Naive B cell (primary cell): ENCODE data around the gene TRIM5. TPM values are rescaled to one million over a fixed set of nuclear protein-coding genes. Genes with fewer than 3 reads are reported as not detected.

Experiments used
- ATAC-seq, 2 donors: fragments of 150-1000 bp; cut with Tn5 transposase; 2 replicates each; pipeline ENCODE4 v1.10.0; 2021; ENCODE audit warnings: low read depth in 2 of 2, mild to moderate bottlenecking in 2 of 2, moderate library complexity in 2 of 2
- DNase-seq: peaks from one replicate; pipeline ENCODE4 v3.0.0; 2022
- H3K27ac Mint-ChIP-seq, 6 donors: one replicate each; pipeline ENCODE4 v1.8.0; 2020 to 2022; ENCODE audit warnings: mild to moderate bottlenecking in 6 of 6, mixed read lengths in 6 of 6, moderate library complexity in 5 of 6, inconsistent platforms in 2 of 6
- H3K27me3 Mint-ChIP-seq, 3 donors: one replicate each; pipeline ENCODE4 v1.8.0; 2021 to 2022; ENCODE audit warnings: mixed read lengths in 3 of 3, mild to moderate bottlenecking in 1 of 3
- H3K36me3 Mint-ChIP-seq, 2 donors: one replicate each; pipeline ENCODE4 v1.8.0; 2020 to 2022; ENCODE audit warnings: mixed read lengths in 2 of 2, inconsistent platforms in 1 of 2, mild to moderate bottlenecking in 1 of 2
- H3K4me1 Mint-ChIP-seq, 3 donors: one replicate each; pipeline ENCODE4 v1.8.0; 2020 to 2022; ENCODE audit warnings: mixed read lengths in 3 of 3, inconsistent platforms in 1 of 3, mild to moderate bottlenecking in 1 of 3, moderate library complexity in 1 of 3
- H3K4me3 Mint-ChIP-seq, 8 donors: one replicate each; pipeline ENCODE4 v1.8.0; 2020 to 2022; ENCODE audit warnings: mild to moderate bottlenecking in 8 of 8, mixed read lengths in 8 of 8, moderate library complexity in 8 of 8, inconsistent platforms in 2 of 8
- H3K9me3 Mint-ChIP-seq, 7 donors: one replicate each; pipeline ENCODE4 v1.8.0; 2020 to 2022; ENCODE audit warnings: mixed read lengths in 7 of 7, mild to moderate bottlenecking in 5 of 7, inconsistent platforms in 2 of 7, moderate library complexity in 1 of 7
- polyA plus RNA-seq, 6 donors: library from polyadenylated mRNA; unstranded; fragments of 300-500 nt; fragmentation: Illumina TruSeq; gene quantifications; one replicate each; pipeline ENCODE4 v1.2.3, GENCODE V29; 2021; ENCODE audit warnings: low read depth in 6 of 6

Gene TRIM5
- polyA plus RNA-seq, 6 donors from 2014 or later: 5.0 to 10.2 (median 7.9) TPM

- ATAC-seq: peak; percentile 97 to 99
Measured at GRCh38 chr11:5631969-5632635, 52.8 kb downstream of the TRIM5 start.

GRCh38 chr11:5631417-5631816 is 53.5 kb downstream of the TRIM5 start:
- no peak for DNase-seq
- peak overlapping the region in 6 of 8 donors; percentile 5 to 87 (median 70) for H3K4me3 Mint-ChIP-seq
- H3K36me3 Mint-ChIP-seq: peaks cover 23 to 37% of the 10 kb centered on the region in 2 donors
- peak overlapping the region; percentile 80 to 96 (median 88) for H3K27ac Mint-ChIP-seq
- H3K4me1 Mint-ChIP-seq: peaks cover 52 to 56% (median 55%) of the 10 kb centered on the region in 3 donors
- H3K9me3 Mint-ChIP-seq: peaks cover 0 to 4% (median 0%) of the 10 kb centered on the region in 7 donors
- H3K27me3 Mint-ChIP-seq: no peaks in the 10 kb centered on the region
- no peak for ATAC-seq

More at GRCh38 chr11:5631969-5632635, 52.8 kb downstream of the TRIM5 start:
- H3K4me1 Mint-ChIP-seq: peaks cover 45 to 50% (median 48%) of the 10 kb centered on the region in 3 donors
- H3K27me3 Mint-ChIP-seq: no peaks in the 10 kb centered on the region
- DNase-seq: peak; percentile 65
- peak overlapping the region; percentile 53 to 87 (median 78) for H3K4me3 Mint-ChIP-seq
- H3K9me3 Mint-ChIP-seq: peaks cover 0 to 4% (median 0%) of the 10 kb centered on the region in 7 donors
- peak overlapping the region; percentile 80 to 96 (median 88) for H3K27ac Mint-ChIP-seq
- H3K36me3 Mint-ChIP-seq: peaks cover 25 to 37% of the 10 kb centered on the region in 2 donors

GRCh38 chr11:5626196-5626595 is 58.7 kb downstream of the TRIM5 start:
- ATAC-seq: no peak
- H3K27me3 Mint-ChIP-seq: no peaks in the 10 kb centered on the region
- H3K36me3 Mint-ChIP-seq: no peaks in the 10 kb centered on the region
- peak overlapping the region in 4 of 6 donors; percentile 58 to 97 (median 91) for H3K27ac Mint-ChIP-seq
- H3K9me3 Mint-ChIP-seq: no peaks in the 10 kb centered on the region
- H3K4me3 Mint-ChIP-seq: peak overlapping the region; percentile 35 to 98 (median 86)
- no peak for DNase-seq
- peaks cover 60 to 61% (median 60%) of the 10 kb centered on the region in 3 donors for H3K4me1 Mint-ChIP-seq

- Mint-ChIP-seq H3K36me3 (no peaks in the 10 kb centered on the region), H3K27ac (peak overlapping the region in 5 of 6 donors; percentile 88 to 97 (median 94)), H3K4me1 (peaks cover 52 to 54% (median 53%) of the 10 kb centered on the region in 3 donors), H3K9me3 (no peaks in the 10 kb centered on the region), H3K27me3 (no peaks in the 10 kb centered on the region), H3K4me3 (peak overlapping the region; percentile 74 to 98 (median 92))
- ATAC-seq: no peak
- DNase-seq: no peak
Measured at GRCh38 chr11:5625281-5625680, 59.6 kb downstream of the TRIM5 start.

GRCh38 chr11:5624489-5625279 is 60.2 kb downstream of the TRIM5 start, which contains the start of gene TRIM34:
Gene TRIM34 (plus strand): TSS chr11:5625001. CDS start chr11:5632332, 7,331 bp downstream.
- peak within 1 kb of the TSS; percentile 3 to 97 (median 94) for H3K27ac Mint-ChIP-seq
- peak; percentile 84 for DNase-seq
- H3K9me3 Mint-ChIP-seq: no peaks in the 10 kb centered on the region
- no peaks in the 10 kb centered on the region for H3K36me3 Mint-ChIP-seq
- H3K27me3 Mint-ChIP-seq: no peaks in the 10 kb centered on the region
- H3K4me3 Mint-ChIP-seq: peak within 1 kb of the TSS; percentile 74 to 98 (median 92)
- peak; percentile 98 for ATAC-seq
- peaks cover 50 to 54% (median 50%) of the 10 kb centered on the region in 3 donors for H3K4me1 Mint-ChIP-seq

GRCh38 chr11:5622802-5623201 is 62.1 kb downstream of the TRIM5 start:
- Mint-ChIP-seq H3K27ac (peak overlapping the region in 2 of 6 donors; percentile 24 to 76), H3K4me1 (peaks cover 40 to 43% (median 40%) of the 10 kb centered on the region in 3 donors), H3K36me3 (no peaks in the 10 kb centered on the region), H3K27me3 (no peaks in the 10 kb centered on the region), H3K9me3 (no peaks in the 10 kb centered on the region), H3K4me3 (peak overlapping the region in 5 of 8 donors; percentile 3 to 50 (median 34))
- DNase-seq (no peak), ATAC-seq (no peak)

- Mint-ChIP-seq H3K36me3 (no peaks in the 10 kb centered on the region), H3K4me3 (peak overlapping the region in 1 of 8 donors; percentile 9), H3K27me3 (no peaks in the 10 kb centered on the region), H3K27ac (peak overlapping the region in 1 of 6 donors; percentile 58), H3K9me3 (no peaks in the 10 kb centered on the region), H3K4me1 (peaks cover 28 to 30% (median 28%) of the 10 kb centered on the region in 3 donors)
- ATAC-seq (no peak), DNase-seq (no peak)
Measured at GRCh38 chr11:5621580-5621979, 63.3 kb downstream of the TRIM5 start.

GRCh38 chr11:5620651-5621521 is 64.0 kb downstream of the TRIM5 start:
- Mint-ChIP-seq H3K36me3 (no peaks in the 10 kb centered on the region), H3K27ac (peak overlapping the region in 1 of 6 donors; percentile 81), H3K4me1 (peaks cover 21 to 23% (median 22%) of the 10 kb centered on the region in 3 donors), H3K27me3 (no peaks in the 10 kb centered on the region), H3K9me3 (no peaks in the 10 kb centered on the region), H3K4me3 (no peak overlapping the region)
- no peak for DNase-seq
- ATAC-seq: no peak

- ATAC-seq (no peak), DNase-seq (no peak)
- no peak overlapping the region for H3K4me3 Mint-ChIP-seq
- H3K27me3 Mint-ChIP-seq: no peaks in the 10 kb centered on the region
- H3K4me1 Mint-ChIP-seq: peaks cover 2 to 7% (median 4%) of the 10 kb centered on the region in 3 donors
- H3K27ac Mint-ChIP-seq: no peak overlapping the region
- H3K9me3 Mint-ChIP-seq: no peaks in the 10 kb centered on the region
- no peaks in the 10 kb centered on the region for H3K36me3 Mint-ChIP-seq
Measured at GRCh38 chr11:5618807-5619206, 66.1 kb downstream of the TRIM5 start.

Other genes with a start within 250 kb of the TRIM5 start
- gene OR51I1, start 243.6 kb downstream of the TRIM5 start, polyA plus RNA-seq: not detected
- gene OR51I2, start 235.8 kb downstream of the TRIM5 start, polyA plus RNA-seq: not detected
- gene OR52D1, start 196.4 kb downstream of the TRIM5 start, polyA plus RNA-seq: not detected
- gene UBQLN3, start 175.1 kb downstream of the TRIM5 start, polyA plus RNA-seq: not detected
- under 1 TPM in 1 of 6 donors, not detected in 5; 0.39 TPM for gene UBQLNL, start 168.4 kb downstream of the TRIM5 start, polyA plus RNA-seq
- gene OR52H1, start 136.5 kb downstream of the TRIM5 start, polyA plus RNA-seq: not detected
- gene OR52B6, start 104.2 kb downstream of the TRIM5 start, polyA plus RNA-seq: under 1 TPM in 1 of 6 donors, not detected in 5; 0.33 TPM
- under 1 TPM in 1 of 6 donors, not detected in 5; 0.22 TPM for gene TRIM6, start 88.4 kb downstream of the TRIM5 start, polyA plus RNA-seq
- gene TRIM34, start 60.1 kb downstream of the TRIM5 start, polyA plus RNA-seq: 10 to 100 TPM; 25.3 to 58.5 (median 30.8) TPM
- 100 to 1,000 TPM; 178 to 300 (median 241) TPM for gene TRIM22, start 4.7 kb upstream of the TRIM5 start, polyA plus RNA-seq
- gene OR56B1, start 51.4 kb upstream of the TRIM5 start, polyA plus RNA-seq: under 1 TPM in 5 of 6 donors, not detected in 1; 0.16 to 0.32 (median 0.18) TPM
- 1 to 10 TPM in 2 of 6 donors, under 1 TPM in 2, not detected in 2; 0.49 to 1.1 (median 0.87) TPM for gene OR52N4, start 69.2 kb upstream of the TRIM5 start, polyA plus RNA-seq
- gene OR52N5, start 98.3 kb upstream of the TRIM5 start, polyA plus RNA-seq: under 1 TPM in 1 of 6 donors, not detected in 5; 0.20 TPM
- gene OR52N1, start 106.2 kb upstream of the TRIM5 start, polyA plus RNA-seq: not detected
- gene OR52N2, start 123.8 kb upstream of the TRIM5 start, polyA plus RNA-seq: not detected
- gene OR52E6, start 156.8 kb upstream of the TRIM5 start, polyA plus RNA-seq: not detected
- gene OR52E8, start 172.6 kb upstream of the TRIM5 start, polyA plus RNA-seq: not detected
- gene OR52E4, start 195.6 kb upstream of the TRIM5 start, polyA plus RNA-seq: not detected
- not detected for gene OR52E5, start 208.1 kb upstream of the TRIM5 start, polyA plus RNA-seq